Measurements from ENCODE around the gene TTC7B.

The TTC7B gene

GRCh38 chr14:90804292-90805083, 11.7 kb downstream of the TTC7B start:
- peak overlapping the region in 1 of 3 experiments; percentile 34 for H3K27ac Mint-ChIP-seq
- TF ChIP-seq, protein P1, sequence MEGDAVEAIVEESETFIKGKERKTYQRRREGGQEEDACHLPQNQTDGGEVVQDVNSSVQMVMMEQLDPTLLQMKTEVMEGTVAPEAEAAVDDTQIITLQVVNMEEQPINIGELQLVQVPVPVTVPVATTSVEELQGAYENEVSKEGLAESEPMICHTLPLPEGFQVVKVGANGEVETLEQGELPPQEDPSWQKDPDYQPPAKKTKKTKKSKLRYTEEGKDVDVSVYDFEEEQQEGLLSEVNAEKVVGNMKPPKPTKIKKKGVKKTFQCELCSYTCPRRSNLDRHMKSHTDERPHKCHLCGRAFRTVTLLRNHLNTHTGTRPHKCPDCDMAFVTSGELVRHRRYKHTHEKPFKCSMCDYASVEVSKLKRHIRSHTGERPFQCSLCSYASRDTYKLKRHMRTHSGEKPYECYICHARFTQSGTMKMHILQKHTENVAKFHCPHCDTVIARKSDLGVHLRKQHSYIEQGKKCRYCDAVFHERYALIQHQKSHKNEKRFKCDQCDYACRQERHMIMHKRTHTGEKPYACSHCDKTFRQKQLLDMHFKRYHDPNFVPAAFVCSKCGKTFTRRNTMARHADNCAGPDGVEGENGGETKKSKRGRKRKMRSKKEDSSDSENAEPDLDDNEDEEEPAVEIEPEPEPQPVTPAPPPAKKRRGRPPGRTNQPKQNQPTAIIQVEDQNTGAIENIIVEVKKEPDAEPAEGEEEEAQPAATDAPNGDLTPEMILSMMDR (IDR thresholded peaks at IDR 0.05; ENCODE audit: unreplicated experiment in 3 of 3): no peak
- H3K36me3 Mint-ChIP-seq (ENCODE audit: low read depth): peaks cover 17% of the 10 kb centered on the region
- H3K4me1 Mint-ChIP-seq: peaks cover 25% of the 10 kb centered on the region
- no peaks in the 10 kb centered on the region for H3K27me3 Mint-ChIP-seq (ENCODE audit: low read depth)
- no peak overlapping the region for H3K4me3 Mint-ChIP-seq
- no peaks in the 10 kb centered on the region for H3K9me3 Mint-ChIP-seq

- Mint-ChIP-seq H3K36me3 (ENCODE audit: low read depth) (peaks cover 22% of the 10 kb centered on the region), H3K27me3 (ENCODE audit: low read depth) (no peaks in the 10 kb centered on the region), H3K27ac (peak overlapping the region; percentile 34 to 85 (median 71)), H3K4me3 (no peak overlapping the region), H3K9me3 (no peaks in the 10 kb centered on the region), H3K4me1 (peaks cover 23% of the 10 kb centered on the region)
- TF ChIP-seq, protein P1 (IDR thresholded peaks at IDR 0.05; ENCODE audit: unreplicated experiment in 3 of 3): no peak
Observed at GRCh38 chr14:90803249-90803648, 13.0 kb downstream of the TTC7B start.

GRCh38 chr14:90799420-90799819, 16.8 kb downstream of the TTC7B start:
- Mint-ChIP-seq H3K36me3 (ENCODE audit: low read depth) (peaks cover 25% of the 10 kb centered on the region), H3K4me3 (no peak overlapping the region), H3K27ac (no peak overlapping the region), H3K9me3 (no peaks in the 10 kb centered on the region), H3K4me1 (peaks cover 7% of the 10 kb centered on the region), H3K27me3 (ENCODE audit: low read depth) (no peaks in the 10 kb centered on the region)
- TF ChIP-seq, protein P1 (IDR thresholded peaks at IDR 0.05; ENCODE audit: unreplicated experiment in 3 of 3): no peak

- TF ChIP-seq, protein P1 (IDR thresholded peaks at IDR 0.05; ENCODE audit: unreplicated experiment in 3 of 3): no peak
- Mint-ChIP-seq H3K9me3 (no peaks in the 10 kb centered on the region), H3K36me3 (ENCODE audit: low read depth) (peaks cover 25% of the 10 kb centered on the region), H3K4me3 (no peak overlapping the region), H3K27me3 (ENCODE audit: low read depth) (no peaks in the 10 kb centered on the region), H3K27ac (no peak overlapping the region), H3K4me1 (no peaks in the 10 kb centered on the region)
Observed at GRCh38 chr14:90797919-90798318, 18.3 kb downstream of the TTC7B start.

- no peak overlapping the region for H3K27ac Mint-ChIP-seq
- peaks cover 24% of the 10 kb centered on the region for H3K36me3 Mint-ChIP-seq (ENCODE audit: low read depth)
- H3K4me3 Mint-ChIP-seq: no peak overlapping the region
- no peaks in the 10 kb centered on the region for H3K27me3 Mint-ChIP-seq (ENCODE audit: low read depth)
- TF ChIP-seq, protein P1 (IDR thresholded peaks at IDR 0.05; ENCODE audit: unreplicated experiment in 3 of 3): no peak
- H3K4me1 Mint-ChIP-seq: no peaks in the 10 kb centered on the region
- no peaks in the 10 kb centered on the region for H3K9me3 Mint-ChIP-seq
Observed at GRCh38 chr14:90797451-90797850, 18.8 kb downstream of the TTC7B start.

DNA sequence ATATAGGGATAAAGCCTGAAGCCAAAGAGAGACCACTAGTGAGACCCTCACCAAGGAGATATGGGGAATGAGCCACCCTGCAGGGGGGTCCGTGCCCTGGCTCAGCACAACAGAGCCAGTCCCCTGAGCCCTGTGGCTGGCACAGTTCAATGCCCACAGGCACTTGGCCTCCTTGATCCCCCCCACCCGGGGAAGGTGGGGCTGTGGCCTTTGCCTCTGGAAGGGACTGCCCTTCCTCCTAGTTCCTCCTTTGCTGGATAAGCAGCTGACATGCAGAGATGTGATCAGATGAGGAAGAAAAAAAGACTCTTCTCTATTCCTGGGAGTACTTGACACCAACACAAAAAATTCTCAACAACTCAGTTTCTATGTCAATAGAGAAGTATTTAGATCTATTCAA, 19.9 kb downstream of the TTC7B start:
- Mint-ChIP-seq H3K4me3 (no peak overlapping the region), H3K36me3 (ENCODE audit: low read depth) (peaks cover 16% of the 10 kb centered on the region), H3K27ac (no peak overlapping the region), H3K9me3 (no peaks in the 10 kb centered on the region), H3K27me3 (ENCODE audit: low read depth) (no peaks in the 10 kb centered on the region), H3K4me1 (no peaks in the 10 kb centered on the region)
- TF ChIP-seq, protein P1 (IDR thresholded peaks at IDR 0.05; ENCODE audit: unreplicated experiment in 3 of 3): no peak

All from nephron (organoid).